Kidney (tissue), 14 donors: ENCODE data around the gene TSGA10IP. TPM values are rescaled to one million over a fixed set of nuclear protein-coding genes. Genes with fewer than 3 reads are reported as not detected.
A peak's percentile ranks its signal among the peaks of the same experiment; 100 is the strongest.

ENCODE experiments used
- DNase-seq, 5 donors: peaks; one replicate each; pipeline ENCODE4 v3.0.0-alpha.2; 2013 to 2020
- FAIRE-seq: peaks from 2 replicates; lab custom pipeline; 2012; peaks lifted over from hg19 to GRCh38; lab: Jason Lieb, UNC
- H3K27ac ChIP-seq, 2 donors: one replicate each; pipeline ENCODE4 v1.7.0; 2013; ENCODE audit warnings: low read depth in 2 of 2, low read length in 2 of 2, inconsistent platforms in 1 of 2
- H3K27me3 ChIP-seq: one replicate; pipeline ENCODE4 v1.7.1; 2013; ENCODE audit warnings: low read length, inconsistent platforms; ENCODE audit not compliant: control insufficient read depth, insufficient read depth
- H3K36me3 ChIP-seq, 3 donors: one replicate each; pipeline versions ENCODE4 v1.7.0 to v1.7.1; 2013; ENCODE audit warnings: low read length in 3 of 3, control low read depth in 1 of 3, inconsistent platforms in 1 of 3; ENCODE audit not compliant: insufficient read depth in 3 of 3, control insufficient read depth in 2 of 3
- H3K4me1 ChIP-seq, 3 donors: one replicate each; pipeline versions ENCODE4 v1.7.0 to v1.7.1; 2013; ENCODE audit warnings: low read length in 3 of 3, inconsistent platforms in 1 of 3, low read depth in 1 of 3; ENCODE audit not compliant: control insufficient read depth in 2 of 3, insufficient read depth in 2 of 3
- H3K4me3 ChIP-seq, 3 donors: one replicate each; pipeline versions ENCODE4 v1.7.0 to v1.8.1; 2013; ENCODE audit warnings: low read length in 3 of 3, control low read depth in 1 of 3, inconsistent platforms in 1 of 3
- H3K9ac ChIP-seq, 3 donors: one replicate each; pipeline versions ENCODE4 v1.7.0 to v1.7.1; 2013; ENCODE audit warnings: low read length in 3 of 3, control low read depth in 1 of 3, inconsistent platforms in 1 of 3
- H3K9me3 ChIP-seq, 3 donors: one replicate each; pipeline versions ENCODE4 v1.7.0 to v1.7.1; 2013; ENCODE audit warnings: low read length in 3 of 3, control low read depth in 1 of 3, inconsistent platforms in 1 of 3; ENCODE audit not compliant: control insufficient read depth in 2 of 3, insufficient read depth in 1 of 3
- intact Hi-C: fragments of 100-400 bp; cut with DNase I; formaldehyde crosslinking; loops from one replicate; pipeline ENCODE4 v1.11.1; 2022
- polyA plus RNA-seq: library from polyadenylated mRNA; stranded (reverse); fragments of 350-450 nt; fragmentation: Illumina TruSeq; extraction: RNeasy Lipid Tissue Mini Kit (QIAGEN cat#74804); gene quantifications from one replicate; pipeline ENCODE4 v1.2.3, GENCODE V29; 2014; ENCODE audit warnings: low read depth, low replicate concordance; ENCODE audit not compliant: insufficient read depth
- total RNA-seq: library from RNA; stranded (reverse); fragmentation: NEBNext Ultra II Directional; extraction: Animal tissue kit (Norgen Biotek cat#: 25700); gene quantifications from one replicate; pipeline ENCODE4 v1.2.1, GENCODE V29; 2021
- TF ChIP-seq, protein P1 (sequence below): IDR thresholded peaks from 3 replicates; pipeline ENCODE4 v1.5.1; 2012; ENCODE audit warnings: mild to moderate bottlenecking, moderate library complexity, borderline replicate concordance; ENCODE audit not compliant: insufficient read depth; ENCODE audit errors: extremely low read depth
- donor health status: control.
- donor health status: control.
- donor health status: control.
- donor health status: control.
- donor health status: control.
- donor health status: DM: yes; HTN: yes; CAD: no.
- donor health status: Normal renal cell carcinoma (clear cell type).

TSGA10IP gene
- total and polyA plus RNA-seq, 2 donors from 2014 or later = not detected

- Histone ChIP-seq H3K9ac (no peak overlapping the region), H3K4me3 (no peak overlapping the region), H3K27me3 (peaks cover 17% of the 10 kb centered on the region), H3K27ac (no peak overlapping the region), H3K4me1 (peaks cover 0 to 11% (median 3%) of the 10 kb centered on the region in 3 donors), H3K9me3 (no peaks in the 10 kb centered on the region), H3K36me3 (no peaks in the 10 kb centered on the region)
- intact Hi-C loops = no loop called here
- no peak for DNase-seq
- TF ChIP-seq, protein P1, sequence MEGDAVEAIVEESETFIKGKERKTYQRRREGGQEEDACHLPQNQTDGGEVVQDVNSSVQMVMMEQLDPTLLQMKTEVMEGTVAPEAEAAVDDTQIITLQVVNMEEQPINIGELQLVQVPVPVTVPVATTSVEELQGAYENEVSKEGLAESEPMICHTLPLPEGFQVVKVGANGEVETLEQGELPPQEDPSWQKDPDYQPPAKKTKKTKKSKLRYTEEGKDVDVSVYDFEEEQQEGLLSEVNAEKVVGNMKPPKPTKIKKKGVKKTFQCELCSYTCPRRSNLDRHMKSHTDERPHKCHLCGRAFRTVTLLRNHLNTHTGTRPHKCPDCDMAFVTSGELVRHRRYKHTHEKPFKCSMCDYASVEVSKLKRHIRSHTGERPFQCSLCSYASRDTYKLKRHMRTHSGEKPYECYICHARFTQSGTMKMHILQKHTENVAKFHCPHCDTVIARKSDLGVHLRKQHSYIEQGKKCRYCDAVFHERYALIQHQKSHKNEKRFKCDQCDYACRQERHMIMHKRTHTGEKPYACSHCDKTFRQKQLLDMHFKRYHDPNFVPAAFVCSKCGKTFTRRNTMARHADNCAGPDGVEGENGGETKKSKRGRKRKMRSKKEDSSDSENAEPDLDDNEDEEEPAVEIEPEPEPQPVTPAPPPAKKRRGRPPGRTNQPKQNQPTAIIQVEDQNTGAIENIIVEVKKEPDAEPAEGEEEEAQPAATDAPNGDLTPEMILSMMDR = no peak
- FAIRE-seq = no peak
Measured at GRCh38 chr11:65897020-65897471, 48.2 kb upstream of the TSGA10IP start.

GRCh38 chr11:65898656-65899355, 46.5 kb upstream of the TSGA10IP start:
- DNase-seq (no peak), FAIRE-seq (no peak)
- Histone ChIP-seq H3K36me3 (no peaks in the 10 kb centered on the region), H3K9ac (no peak overlapping the region), H3K9me3 (no peaks in the 10 kb centered on the region), H3K4me3 (no peak overlapping the region), H3K27me3 (peaks cover 17% of the 10 kb centered on the region), H3K4me1 (peaks cover 0 to 6% (median 3%) of the 10 kb centered on the region in 3 donors), H3K27ac (no peak overlapping the region)
- TF ChIP-seq, protein P1 = no peak
- intact Hi-C loops = no loop called here

GRCh38 chr11:65899356-65900124, 45.7 kb upstream of the TSGA10IP start:
- Histone ChIP-seq H3K4me1 (peaks cover 0 to 6% (median 3%) of the 10 kb centered on the region in 3 donors), H3K27me3 (peaks cover 17% of the 10 kb centered on the region), H3K9me3 (no peaks in the 10 kb centered on the region), H3K27ac (no peak overlapping the region), H3K9ac (peak overlapping the region in 1 of 3 donors; percentile 26), H3K36me3 (no peaks in the 10 kb centered on the region), H3K4me3 (peak overlapping the region in 1 of 3 donors; percentile 47)
- DNase-seq = peak in 4 of 5 donors; percentile 42 to 91 (median 56)
- TF ChIP-seq, protein P1 = no peak
- no peak for FAIRE-seq
- intact Hi-C loops = no loop called here
